GM12873 (cell line): ENCODE results near the gene ZBTB34.

Source experiments
- CTCF ChIP-seq: IDR thresholded peaks from 2 replicates; pipeline ENCODE4 v1.5.1; 2012; ENCODE audit warnings: low read depth, mild to moderate bottlenecking, moderate library complexity, low read length, control low read depth; ENCODE audit not compliant: insufficient read depth; ENCODE audit errors: missing control alignments

The ZBTB34 gene

GRCh38 chr9:126915846-126916543, 55.6 kb downstream of the ZBTB34 start:
- no peak for TF ChIP-seq CTCF

GRCh38 chr9:126916909-126917308, 56.5 kb downstream of the ZBTB34 start:
- TF ChIP-seq CTCF = peak; percentile 42

GRCh38 chr9:126919193-126919592, 58.8 kb downstream of the ZBTB34 start:
- TF ChIP-seq CTCF = no peak

GRCh38 chr9:126925876-126926275, 65.4 kb downstream of the ZBTB34 start:
- TF ChIP-seq CTCF = no peak

- TF ChIP-seq CTCF = no peak
Measured at GRCh38 chr9:126926364-126926763, 65.9 kb downstream of the ZBTB34 start.

- no peak for TF ChIP-seq CTCF
Measured at GRCh38 chr9:126927419-126927818, 67.0 kb downstream of the ZBTB34 start.

- no peak for TF ChIP-seq CTCF
Measured at GRCh38 chr9:126932871-126933321, 72.5 kb downstream of the ZBTB34 start.
